IPS-18a (cell line): ENCODE results near the gene ALOX12B.
A peak's percentile ranks its signal among the peaks of the same experiment; 100 is the strongest.

ENCODE experiments used
- H3K27ac ChIP-seq: one replicate; pipeline ENCODE4 v1.5.1; 2013; ENCODE audit warnings: low read length
- H3K27me3 ChIP-seq: one replicate; pipeline ENCODE4 v1.6.1; 2013; ENCODE audit warnings: mild to moderate bottlenecking, low read length; ENCODE audit not compliant: control insufficient read depth, insufficient read depth
- H3K36me3 ChIP-seq: one replicate; pipeline ENCODE4 v1.6.1; 2013; ENCODE audit warnings: low read depth, low read length; ENCODE audit not compliant: control insufficient read depth
- H3K4me1 ChIP-seq: one replicate; pipeline ENCODE4 v1.6.1; 2013; ENCODE audit warnings: low read depth, low read length; ENCODE audit not compliant: control insufficient read depth
- H3K4me3 ChIP-seq: one replicate; pipeline ENCODE4 v1.5.1; 2013; ENCODE audit warnings: low read length
- H3K9ac ChIP-seq: one replicate; pipeline ENCODE4 v1.6.1; 2013; ENCODE audit warnings: mild to moderate bottlenecking, low read length, moderate library complexity
- H3K9me3 ChIP-seq: one replicate; pipeline ENCODE4 v1.6.1; 2013; ENCODE audit warnings: low read depth, low read length; ENCODE audit not compliant: control insufficient read depth

The ALOX12B gene

DNA sequence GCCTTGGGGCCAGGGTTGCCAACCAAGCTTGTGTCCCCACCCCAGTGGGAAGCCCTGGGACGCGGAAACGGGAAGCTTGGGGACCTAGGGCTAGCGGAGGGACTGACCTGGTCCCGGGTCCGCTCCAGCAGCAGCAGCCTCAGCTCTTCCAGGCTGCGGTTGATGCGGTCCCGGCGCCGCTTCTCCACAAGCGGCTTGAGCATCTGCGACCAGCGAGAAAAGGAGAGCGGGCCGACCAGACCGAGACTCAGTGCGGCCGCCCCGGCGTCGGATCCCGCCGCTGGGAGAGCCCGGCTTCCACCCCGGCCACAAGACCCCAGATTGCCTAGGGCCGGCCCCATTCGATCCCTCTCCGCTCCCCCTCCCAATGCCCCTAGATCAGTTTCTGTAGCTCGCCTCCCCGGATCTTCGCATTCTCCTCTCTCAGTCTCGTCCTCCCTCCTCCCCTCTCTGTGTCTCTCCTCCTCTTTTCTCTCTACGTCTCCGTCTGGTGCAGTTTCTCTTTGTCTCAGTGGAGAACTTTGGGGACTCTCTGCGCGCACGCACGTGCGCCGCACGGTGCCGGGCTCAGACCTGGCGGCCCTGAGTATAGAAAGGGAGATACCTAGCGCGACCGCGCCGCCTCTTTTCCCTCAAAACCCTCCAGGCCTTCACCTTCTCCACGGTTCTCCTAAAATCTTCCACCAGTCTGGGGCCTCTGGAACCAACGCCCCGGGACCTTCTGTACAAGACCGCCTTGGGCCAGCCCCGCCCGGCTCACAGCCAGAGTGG is 35.6 kb upstream of the ALOX12B start:
- Histone ChIP-seq H3K4me3 (peak overlapping the region; percentile 79), H3K9ac (no peak overlapping the region), H3K36me3 (no peaks in the 10 kb centered on the region), H3K4me1 (peaks cover 11% of the 10 kb centered on the region), H3K27me3 (peaks cover 65% of the 10 kb centered on the region), H3K27ac (no peak overlapping the region), H3K9me3 (no peaks in the 10 kb centered on the region)

DNA sequence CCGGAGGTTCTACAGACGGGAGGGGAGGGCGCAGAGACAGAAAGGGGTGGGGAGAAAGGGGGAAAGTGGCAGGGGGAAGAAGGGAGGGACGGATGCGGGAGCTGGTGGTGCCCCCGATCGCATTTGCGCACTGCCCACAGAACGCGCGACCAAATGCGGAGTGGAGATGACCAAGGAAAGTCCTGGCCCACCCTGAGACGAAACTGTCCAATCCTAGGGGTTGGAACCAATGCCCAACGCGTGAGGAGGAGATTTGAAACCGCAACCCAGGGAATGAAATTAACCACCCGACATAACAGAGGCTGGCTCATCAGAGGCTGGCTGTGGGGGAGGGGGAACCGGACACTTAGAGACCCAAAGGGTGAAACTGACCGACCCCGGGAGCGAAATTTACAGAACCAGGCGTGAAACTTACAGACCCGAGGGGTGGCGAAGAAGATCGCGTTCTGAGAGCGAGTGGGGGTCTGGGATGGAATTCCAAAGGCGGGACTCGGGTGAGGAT is 35.0 kb upstream of the ALOX12B start:
- Histone ChIP-seq H3K9me3 (no peaks in the 10 kb centered on the region), H3K4me1 (peaks cover 11% of the 10 kb centered on the region), H3K4me3 (peak overlapping the region; percentile 79), H3K27ac (no peak overlapping the region), H3K9ac (no peak overlapping the region), H3K27me3 (peaks cover 65% of the 10 kb centered on the region), H3K36me3 (no peaks in the 10 kb centered on the region)

DNA sequence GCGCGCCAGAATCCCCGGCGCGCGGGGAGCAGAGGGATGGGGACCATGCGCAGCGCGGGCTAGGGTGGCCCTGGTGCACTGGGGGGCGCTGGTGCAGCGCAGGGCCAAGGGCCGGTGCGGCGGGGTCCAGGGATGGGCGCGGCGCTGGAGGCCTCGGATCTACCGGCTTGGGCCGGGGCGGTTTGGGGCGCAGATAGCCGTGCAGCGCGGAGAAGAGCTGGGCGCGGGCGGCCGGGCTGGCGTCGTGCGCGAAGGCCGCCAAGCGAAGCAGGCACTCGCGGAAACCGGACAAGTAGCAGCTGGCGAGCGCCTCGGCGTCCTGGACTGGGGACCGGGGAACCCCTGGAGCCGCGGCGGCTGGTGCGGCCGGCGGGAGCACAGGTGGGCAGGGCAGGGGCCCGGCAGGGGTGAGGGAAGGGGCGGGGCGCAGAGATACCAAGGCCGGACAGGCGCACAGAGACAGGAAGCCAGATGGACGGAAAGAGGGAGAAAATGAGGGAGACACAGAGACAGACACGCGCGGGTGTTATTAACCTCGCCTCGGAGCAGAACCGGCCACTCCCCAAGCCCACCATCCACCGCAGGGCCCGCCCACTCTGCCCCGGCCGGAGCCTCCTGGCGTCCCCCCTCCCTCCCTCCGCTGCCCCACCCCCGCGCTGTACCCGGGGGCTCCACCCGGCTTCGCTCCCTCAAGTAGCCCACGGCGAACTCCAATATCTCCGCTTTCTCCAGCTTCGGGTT is 34.3 kb upstream of the ALOX12B start:
- peaks cover 65% of the 10 kb centered on the region for H3K27me3 ChIP-seq
- H3K27ac ChIP-seq = no peak overlapping the region
- H3K36me3 ChIP-seq = no peaks in the 10 kb centered on the region
- peak overlapping the region; percentile 79 for H3K4me3 ChIP-seq
- no peak overlapping the region for H3K9ac ChIP-seq
- H3K4me1 ChIP-seq = peaks cover 11% of the 10 kb centered on the region
- H3K9me3 ChIP-seq = no peaks in the 10 kb centered on the region

DNA sequence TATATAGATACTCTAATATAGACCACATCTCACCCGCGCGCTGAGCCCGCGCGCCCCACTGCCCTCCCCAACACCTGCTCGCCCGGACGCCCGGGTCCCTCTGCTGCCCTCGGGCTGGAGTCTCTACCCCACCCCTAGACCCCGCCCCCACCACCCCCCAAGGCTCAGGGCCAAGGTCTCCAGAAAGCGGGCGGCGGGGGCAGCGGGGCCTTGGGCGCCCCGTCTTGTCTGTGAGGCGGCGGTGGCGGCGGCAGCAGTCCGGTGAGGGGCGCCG is 33.8 kb upstream of the ALOX12B start:
- Histone ChIP-seq H3K27me3 (peaks cover 67% of the 10 kb centered on the region), H3K9ac (no peak overlapping the region)

DNA sequence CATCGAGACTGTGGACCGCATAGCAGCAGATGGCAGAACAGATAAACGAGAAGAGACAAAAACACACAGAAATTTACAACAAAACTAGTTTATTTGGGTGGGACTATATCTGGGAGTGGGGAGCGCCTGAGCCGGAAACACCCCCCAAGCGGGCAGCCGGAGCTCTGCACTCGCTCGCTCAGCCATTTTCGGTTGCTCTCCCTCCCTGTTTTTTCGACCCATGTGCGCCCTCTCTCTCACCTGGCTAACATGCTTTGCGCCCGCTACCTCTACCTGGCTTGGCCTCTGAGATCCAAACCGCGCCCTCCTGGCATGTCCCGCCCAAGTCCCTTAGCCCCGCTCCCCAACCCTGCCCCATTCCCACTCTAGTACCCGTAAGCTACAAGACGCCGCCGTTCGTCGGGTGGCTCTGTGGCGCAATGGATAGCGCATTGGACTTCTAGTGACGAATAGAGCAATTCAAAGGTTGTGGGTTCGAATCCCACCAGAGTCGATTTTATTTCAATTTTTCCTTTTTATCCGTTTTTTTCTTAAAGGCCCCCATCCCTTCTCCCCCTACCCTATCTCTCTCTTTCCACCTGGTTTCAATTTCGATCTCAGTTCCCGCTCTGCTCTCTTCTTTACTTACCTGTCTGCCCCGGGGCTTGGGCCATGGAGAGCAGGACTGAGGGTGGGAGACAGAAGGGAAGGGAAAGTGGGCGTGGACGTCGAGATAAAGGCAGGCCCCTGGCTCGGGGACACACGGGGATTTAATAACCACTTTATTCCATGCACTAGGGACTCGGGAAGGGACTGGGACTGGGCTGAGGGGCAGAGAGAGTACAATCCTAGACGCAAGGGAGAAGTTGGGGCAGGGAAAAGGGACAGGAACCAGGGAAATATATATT is 33.2 kb upstream of the ALOX12B start:
- Histone ChIP-seq H3K9ac (peak overlapping the region; percentile 19), H3K36me3 (no peaks in the 10 kb centered on the region), H3K4me3 (peak overlapping the region; percentile 79), H3K27me3 (peaks cover 67% of the 10 kb centered on the region), H3K4me1 (peaks cover 11% of the 10 kb centered on the region), H3K27ac (no peak overlapping the region), H3K9me3 (no peaks in the 10 kb centered on the region)

More for the DNA sequence above, 33.8 kb upstream of the ALOX12B start:
- Histone ChIP-seq H3K27ac (no peak overlapping the region), H3K4me1 (peaks cover 11% of the 10 kb centered on the region), H3K4me3 (peak overlapping the region; percentile 79), H3K9me3 (no peaks in the 10 kb centered on the region), H3K36me3 (no peaks in the 10 kb centered on the region)

DNA sequence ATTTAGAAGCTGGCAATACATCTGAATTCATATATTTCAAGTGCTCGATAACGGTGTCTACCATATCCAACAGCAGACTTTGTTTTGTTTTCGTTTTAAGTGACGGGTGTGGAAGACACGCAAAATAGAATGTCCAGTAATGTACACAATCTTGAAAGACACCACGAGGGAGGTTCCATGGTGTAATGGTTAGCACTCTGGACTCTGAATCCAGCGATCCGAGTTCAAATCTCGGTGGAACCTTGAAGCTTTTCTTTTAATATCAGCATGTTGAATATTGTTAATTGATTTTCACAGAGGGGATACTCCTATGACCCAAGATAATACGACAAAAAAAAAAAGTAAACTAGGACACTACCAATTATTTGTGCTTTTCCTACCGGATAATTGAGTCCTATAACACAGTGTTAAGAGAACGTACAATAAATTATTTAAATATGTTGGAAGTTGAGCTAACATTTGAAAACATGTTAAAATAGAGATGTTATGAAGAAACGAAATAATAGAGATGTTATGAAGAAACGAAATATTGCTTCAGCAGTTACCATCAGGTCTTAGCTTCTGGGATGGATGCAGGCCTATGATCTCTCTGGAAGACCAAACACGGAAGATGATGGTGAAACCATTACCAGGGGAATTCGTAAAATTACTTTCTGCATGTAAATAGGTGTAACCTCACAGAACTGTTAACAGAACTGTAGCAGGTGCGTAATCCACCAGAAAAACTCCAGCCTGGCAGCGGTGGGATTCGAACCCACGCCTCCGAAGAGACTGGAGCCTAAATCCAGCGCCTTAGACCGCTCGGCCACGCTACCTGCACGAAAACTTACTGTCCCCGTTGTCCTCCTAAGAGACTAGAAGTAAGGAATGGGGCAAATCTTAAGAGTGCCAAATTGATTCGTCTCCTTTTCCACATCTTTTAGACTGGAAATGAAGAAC is 32.3 kb upstream of the ALOX12B start:
- H3K9ac ChIP-seq = peak overlapping the region; percentile 19
- H3K27ac ChIP-seq = no peak overlapping the region
- H3K4me1 ChIP-seq = peaks cover 7% of the 10 kb centered on the region
- peak overlapping the region; percentile 79 for H3K4me3 ChIP-seq
- no peaks in the 10 kb centered on the region for H3K9me3 ChIP-seq
- no peaks in the 10 kb centered on the region for H3K36me3 ChIP-seq
- peaks cover 68% of the 10 kb centered on the region for H3K27me3 ChIP-seq

DNA sequence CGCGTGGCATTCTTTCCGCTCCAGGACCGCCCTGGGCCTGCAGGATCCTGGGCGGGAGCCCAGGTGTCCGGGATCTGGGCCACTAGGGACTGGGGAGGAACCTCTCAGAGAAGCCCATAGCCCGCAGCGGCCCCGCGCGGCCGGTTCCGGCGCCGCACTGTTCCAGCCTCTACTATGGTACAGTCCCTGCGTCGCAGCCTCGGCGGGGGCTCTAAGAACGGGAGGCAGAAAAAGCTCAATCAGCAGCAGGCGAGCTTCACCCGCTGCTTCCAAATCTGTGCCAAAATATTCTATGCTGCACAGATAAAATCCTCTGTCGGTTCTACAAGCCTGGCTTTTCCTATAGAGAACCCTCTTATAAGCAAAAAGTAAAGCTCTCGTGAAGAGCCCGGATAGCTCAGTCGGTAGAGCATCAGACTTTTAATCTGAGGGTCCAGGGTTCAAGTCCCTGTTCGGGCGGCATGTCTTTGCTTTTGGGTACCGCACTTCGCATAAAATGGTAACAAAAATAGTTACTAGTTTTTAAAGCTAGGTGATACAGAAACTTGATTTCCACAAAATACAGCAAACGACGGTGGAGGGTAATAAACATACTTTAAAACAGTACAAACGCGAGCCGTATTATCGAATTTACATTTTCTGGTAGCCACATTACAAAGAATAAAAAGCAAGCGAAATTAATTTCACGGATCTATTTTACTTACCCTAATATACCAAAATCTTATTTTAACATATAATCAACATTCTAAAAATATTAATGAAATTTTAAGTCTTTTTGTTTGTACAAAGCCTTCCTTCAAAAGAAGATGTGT is 31.5 kb upstream of the ALOX12B start:
- Histone ChIP-seq H3K9ac (no peak overlapping the region), H3K4me3 (peak overlapping the region; percentile 79), H3K9me3 (no peaks in the 10 kb centered on the region), H3K27me3 (peaks cover 68% of the 10 kb centered on the region), H3K4me1 (no peaks in the 10 kb centered on the region), H3K27ac (no peak overlapping the region), H3K36me3 (no peaks in the 10 kb centered on the region)

DNA sequence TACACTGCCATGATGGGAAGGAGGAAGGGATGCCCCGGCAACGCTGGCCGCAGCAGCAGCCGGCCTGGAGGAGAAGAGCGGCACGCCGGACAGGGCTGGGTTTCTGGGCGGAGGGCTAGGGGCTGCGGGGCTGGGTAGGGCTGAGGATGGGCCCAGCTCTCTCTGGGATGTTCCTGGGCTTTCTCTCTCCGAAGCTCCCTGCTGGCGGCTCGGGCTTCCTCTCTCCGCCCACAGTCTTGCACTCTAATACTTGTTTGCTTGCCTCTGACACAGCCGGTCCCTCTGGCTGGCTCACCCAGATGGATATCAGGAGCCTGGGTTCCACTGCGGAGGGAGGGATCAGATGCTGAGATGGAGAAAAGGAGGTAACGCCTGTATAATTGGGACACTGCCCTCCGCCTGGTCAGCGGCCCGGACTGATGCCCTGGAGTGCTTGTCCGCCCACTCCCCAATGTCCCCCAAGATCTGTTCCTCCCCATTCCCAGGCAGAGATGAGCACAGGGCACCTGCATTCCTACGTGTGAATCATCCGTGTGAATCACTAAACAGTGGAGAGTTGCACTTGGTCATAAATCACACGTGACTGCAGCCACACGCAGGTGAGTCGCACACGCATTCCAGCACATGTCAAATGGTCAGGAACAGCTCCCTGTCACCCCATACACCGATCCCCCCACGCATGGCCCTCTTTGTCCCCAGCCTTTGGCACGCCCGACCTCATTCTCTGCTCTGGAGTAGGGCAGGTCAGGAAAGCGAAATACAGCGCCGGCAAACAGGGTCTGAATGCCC is 30.7 kb upstream of the ALOX12B start, which contains the start of gene ALOXE3:
TSS of gene ALOXE3 (minus strand) at position 535 of the 789 bp plus-strand sequence. CDS start at position 11, 524 bp downstream.
- H3K9ac ChIP-seq = peak within 1 kb of the TSS; percentile 7
- H3K27me3 ChIP-seq = peaks cover 60% of the 10 kb centered on the region
- H3K27ac ChIP-seq = no peak within 1 kb of the TSS
- no peaks in the 10 kb centered on the region for H3K9me3 ChIP-seq
- no peaks in the 10 kb centered on the region for H3K36me3 ChIP-seq
- H3K4me1 ChIP-seq = no peaks in the 10 kb centered on the region
- H3K4me3 ChIP-seq = peak within 1 kb of the TSS; percentile 79

DNA sequence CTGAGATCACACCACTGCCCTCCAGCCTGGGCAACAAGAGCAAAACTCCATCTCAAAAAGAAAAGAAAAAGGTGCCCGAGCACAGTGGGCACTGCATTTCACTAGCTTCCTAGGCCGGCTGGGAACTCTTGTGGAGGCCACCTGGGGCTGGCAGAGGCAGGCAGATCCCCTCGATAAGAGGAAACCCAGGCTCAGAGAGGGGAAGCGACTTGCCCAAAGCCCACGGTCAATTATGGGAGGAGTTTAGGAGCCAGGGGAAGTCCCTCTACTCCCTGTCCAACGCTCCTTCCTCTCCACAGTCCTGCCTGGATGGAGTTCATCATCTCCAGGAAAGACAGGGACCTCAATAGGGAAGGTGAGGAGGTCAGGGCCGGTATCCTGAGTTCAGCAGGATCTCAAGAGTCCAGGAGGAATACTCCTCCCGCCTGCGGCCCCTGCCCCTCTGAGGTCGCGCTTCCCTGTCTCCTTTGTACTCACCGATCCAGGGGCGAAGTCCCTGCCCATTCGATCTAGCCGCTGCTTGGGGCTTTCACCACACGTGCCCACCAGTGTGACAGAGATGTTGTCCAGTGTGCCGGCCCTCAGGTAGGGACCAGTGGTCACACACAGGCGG is 30.0 kb upstream of the ALOX12B start:
- no peaks in the 10 kb centered on the region for H3K36me3 ChIP-seq
- H3K9ac ChIP-seq = peak overlapping the region; percentile 7
- H3K27ac ChIP-seq = no peak overlapping the region
- H3K27me3 ChIP-seq = peaks cover 59% of the 10 kb centered on the region
- H3K9me3 ChIP-seq = no peaks in the 10 kb centered on the region
- H3K4me1 ChIP-seq = no peaks in the 10 kb centered on the region
- H3K4me3 ChIP-seq = peak overlapping the region; percentile 79
